ENCODE measurements around the gene MYOF.

DNA sequence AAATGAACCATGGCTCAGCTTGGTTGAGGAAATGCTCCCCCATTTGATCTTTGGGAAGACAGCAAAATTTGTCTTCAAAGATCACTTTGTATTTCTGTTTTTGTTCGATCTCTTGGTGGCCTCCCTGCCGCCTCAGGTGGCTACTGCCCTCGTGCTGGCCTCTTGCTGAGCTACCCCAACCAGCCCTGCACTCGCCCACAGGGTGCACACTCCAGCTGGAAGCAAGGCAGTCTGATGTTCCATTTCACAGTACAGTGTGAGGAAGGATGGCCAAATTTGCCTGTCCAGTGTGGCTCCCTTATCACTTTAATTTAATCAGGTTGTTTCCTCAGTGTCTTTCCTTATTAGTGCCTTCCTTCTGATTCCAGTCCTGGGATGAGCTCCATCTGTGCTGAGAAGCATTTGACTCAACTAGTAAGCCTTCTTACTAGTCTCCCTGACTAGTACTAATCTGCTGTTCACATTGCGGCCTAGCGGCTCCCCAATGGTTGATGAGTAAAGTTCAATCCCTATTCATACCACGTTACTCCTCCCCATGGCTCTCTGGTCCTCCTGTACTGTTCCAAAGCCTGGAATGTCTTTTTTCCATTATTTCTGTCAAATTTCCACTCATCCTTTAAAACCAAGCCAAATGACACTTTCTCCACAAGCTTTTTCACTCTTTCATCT lies 8.2 kb downstream of the MYOF start:
- TF ChIP-seq, protein P1, sequence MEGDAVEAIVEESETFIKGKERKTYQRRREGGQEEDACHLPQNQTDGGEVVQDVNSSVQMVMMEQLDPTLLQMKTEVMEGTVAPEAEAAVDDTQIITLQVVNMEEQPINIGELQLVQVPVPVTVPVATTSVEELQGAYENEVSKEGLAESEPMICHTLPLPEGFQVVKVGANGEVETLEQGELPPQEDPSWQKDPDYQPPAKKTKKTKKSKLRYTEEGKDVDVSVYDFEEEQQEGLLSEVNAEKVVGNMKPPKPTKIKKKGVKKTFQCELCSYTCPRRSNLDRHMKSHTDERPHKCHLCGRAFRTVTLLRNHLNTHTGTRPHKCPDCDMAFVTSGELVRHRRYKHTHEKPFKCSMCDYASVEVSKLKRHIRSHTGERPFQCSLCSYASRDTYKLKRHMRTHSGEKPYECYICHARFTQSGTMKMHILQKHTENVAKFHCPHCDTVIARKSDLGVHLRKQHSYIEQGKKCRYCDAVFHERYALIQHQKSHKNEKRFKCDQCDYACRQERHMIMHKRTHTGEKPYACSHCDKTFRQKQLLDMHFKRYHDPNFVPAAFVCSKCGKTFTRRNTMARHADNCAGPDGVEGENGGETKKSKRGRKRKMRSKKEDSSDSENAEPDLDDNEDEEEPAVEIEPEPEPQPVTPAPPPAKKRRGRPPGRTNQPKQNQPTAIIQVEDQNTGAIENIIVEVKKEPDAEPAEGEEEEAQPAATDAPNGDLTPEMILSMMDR (conservative IDR thresholded peaks at IDR 0.05) = no peak
- no peak for TF ChIP-seq ZFX (IDR thresholded peaks at IDR 0.05)

Measured in C4-2B (cell line).